ENCODE results near the gene LILRB4.
"Not testable (repeated sequence)": the region's sequence is repeated elsewhere in the genome, so short reads cannot be mapped to it uniquely, and the experiment has no call there.

Gene LILRB4

DNA sequence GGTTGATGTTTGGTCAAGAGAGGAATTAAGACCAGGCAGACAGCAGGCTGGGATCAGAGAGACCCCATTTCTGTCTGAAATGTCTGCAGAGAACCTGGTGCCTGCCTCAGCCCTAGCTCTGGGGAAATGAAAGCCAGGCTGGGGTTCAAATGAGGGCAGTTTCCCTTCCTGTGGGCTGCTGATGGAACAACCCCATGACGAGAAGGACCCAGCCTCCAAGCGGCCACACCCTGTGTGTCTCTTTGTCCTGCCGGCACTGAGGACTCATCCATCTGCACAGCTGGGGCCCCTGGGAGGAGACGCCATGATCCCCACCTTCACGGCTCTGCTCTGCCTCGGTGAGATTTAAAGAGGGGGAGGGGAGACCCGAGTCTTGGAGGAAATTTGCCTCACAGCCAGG is at the start of gene LILRB4:
Gene LILRB4 (plus strand): TSS at position 256 of the 400 bp plus-strand sequence. CDS start 49 bp downstream, at position 305.
- Histone ChIP-seq H3K4me1 (ENCODE audit: control insufficient read depth, insufficient read depth, low read length) (no peaks in the 10 kb centered on the region; the same call in 1 of the 2 replicates), H3K27ac (ENCODE audit: low read length) (no peak within 1 kb of the TSS), H3K4me3 (ENCODE audit: low read length) (no peak within 1 kb of the TSS), H3K27me3 (ENCODE audit: control insufficient read depth, insufficient read depth, low read length) (no peaks in the 10 kb centered on the region), H3K9me3 (ENCODE audit: control insufficient read depth, insufficient read depth, low read length) (peaks cover 33% of the 10 kb centered on the region), H3K36me3 (ENCODE audit: control insufficient read depth, insufficient read depth, low read length) (no peaks in the 10 kb centered on the region)
- no CpG with 5 or more reads among the region's 7 CpGs for WGBS (ENCODE audit: insufficient coverage, insufficient read length)
- no peak for DNase-seq (ENCODE audit: low read depth, low spot score)

DNA sequence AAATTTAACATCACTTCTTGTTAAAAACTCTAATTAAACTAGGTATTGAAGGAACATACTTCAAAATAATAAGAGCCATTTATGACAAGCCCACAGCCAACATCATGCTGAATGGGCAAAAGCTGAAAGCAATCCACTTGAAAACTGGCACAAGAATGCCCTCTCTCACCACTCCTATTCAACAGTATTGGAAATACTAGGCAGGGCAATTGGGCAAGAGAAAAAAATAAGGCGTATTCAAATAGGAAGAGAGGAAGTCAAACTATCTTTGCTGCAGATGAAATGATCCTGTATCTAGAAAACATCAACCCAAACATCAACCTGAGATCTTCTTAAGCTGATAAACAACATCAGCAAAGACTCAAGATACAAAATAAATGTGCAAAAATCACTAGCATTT is 48.1 kb upstream of the LILRB4 start:
- Histone ChIP-seq H3K9me3 (ENCODE audit: control insufficient read depth, insufficient read depth, low read length) (peaks cover 5% of the 10 kb centered on the region), H3K4me3 (ENCODE audit: low read length) (no peak overlapping the region)
- no CpG with 5 or more reads among the region's 1 CpG for WGBS (ENCODE audit: insufficient coverage, insufficient read length)

DNA sequence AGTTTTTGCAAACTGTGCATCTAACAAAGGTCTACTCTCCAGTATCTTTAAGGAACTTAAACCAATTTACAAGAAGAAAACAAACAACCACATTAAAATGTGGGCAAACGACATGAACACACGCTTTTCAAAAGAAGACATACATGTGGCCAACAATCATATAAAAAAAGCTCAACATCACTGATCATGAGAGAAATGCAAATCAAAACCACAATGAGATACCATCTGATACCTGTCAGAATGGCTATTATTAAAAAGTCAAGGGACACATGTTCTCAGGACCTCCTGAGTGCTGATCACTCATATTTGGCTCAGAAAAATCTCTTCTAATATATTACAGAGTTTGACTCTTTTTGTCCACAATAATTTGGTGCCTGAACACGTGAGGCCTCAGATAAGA is 46.7 kb upstream of the LILRB4 start:
- no CpG with 5 or more reads among the region's 3 CpGs for WGBS (ENCODE audit: insufficient coverage, insufficient read length)
- DNase-seq (ENCODE audit: low read depth, low spot score): no peak
- Histone ChIP-seq H3K36me3 (ENCODE audit: control insufficient read depth, insufficient read depth, low read length) (no peaks in the 10 kb centered on the region), H3K27me3 (ENCODE audit: control insufficient read depth, insufficient read depth, low read length) (no peaks in the 10 kb centered on the region), H3K4me1 (ENCODE audit: control insufficient read depth, insufficient read depth, low read length) (no peaks in the 10 kb centered on the region), H3K27ac (ENCODE audit: low read length) (no peak overlapping the region), H3K9me3 (ENCODE audit: control insufficient read depth, insufficient read depth, low read length) (peaks cover 4% of the 10 kb centered on the region; the same call in 1 of the 2 replicates), H3K4me3 (ENCODE audit: low read length) (no peak overlapping the region)

More for the DNA sequence above, 48.1 kb upstream of the LILRB4 start:
- no peaks in the 10 kb centered on the region for H3K4me1 ChIP-seq (ENCODE audit: control insufficient read depth, insufficient read depth, low read length)
- no peak for DNase-seq (ENCODE audit: low read depth, low spot score)
- H3K27me3 ChIP-seq (ENCODE audit: control insufficient read depth, insufficient read depth, low read length): no peaks in the 10 kb centered on the region
- no peak overlapping the region for H3K27ac ChIP-seq (ENCODE audit: low read length)
- H3K36me3 ChIP-seq (ENCODE audit: control insufficient read depth, insufficient read depth, low read length): no peaks in the 10 kb centered on the region

DNA sequence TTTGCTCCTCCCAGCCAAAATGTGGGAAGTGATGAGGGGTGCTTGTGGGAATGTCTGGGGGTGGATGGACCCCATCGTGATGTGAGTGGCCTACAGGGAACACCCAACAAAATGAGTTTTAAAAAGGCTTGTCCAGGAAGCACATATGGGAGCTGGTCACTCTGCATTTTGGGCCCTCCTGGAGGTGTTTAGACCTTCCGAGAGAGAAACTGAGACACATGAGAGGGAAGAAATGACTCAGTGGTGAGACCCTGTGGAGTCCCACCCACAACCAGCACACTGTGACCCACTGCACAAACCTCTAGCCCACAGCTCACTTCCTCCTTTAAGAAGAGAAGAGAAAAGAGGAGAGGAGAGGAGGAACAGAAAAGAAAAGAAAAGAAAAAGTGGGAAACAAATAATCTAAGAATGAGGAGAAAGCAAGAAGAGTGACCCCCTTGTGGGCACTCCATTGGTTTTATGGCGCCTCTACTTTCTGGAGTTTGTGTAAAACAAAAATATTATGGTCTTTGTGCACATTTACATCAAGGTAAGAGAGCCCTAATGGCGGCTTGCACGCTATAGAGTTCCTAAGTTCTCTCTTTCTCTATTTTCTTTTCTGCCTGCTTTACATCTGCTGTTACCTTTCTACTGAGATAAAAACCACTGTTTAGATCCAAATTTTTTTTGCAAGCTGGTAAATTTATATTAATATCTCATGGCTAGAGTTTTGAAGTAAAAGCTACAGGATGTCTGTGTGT is 45.8 kb upstream of the LILRB4 start:
- Histone ChIP-seq H3K27me3 (ENCODE audit: control insufficient read depth, insufficient read depth, low read length) (no peaks in the 10 kb centered on the region), H3K36me3 (ENCODE audit: control insufficient read depth, insufficient read depth, low read length) (no peaks in the 10 kb centered on the region), H3K4me1 (ENCODE audit: control insufficient read depth, insufficient read depth, low read length) (no peaks in the 10 kb centered on the region), H3K27ac (ENCODE audit: low read length) (no peak overlapping the region), H3K9me3 (ENCODE audit: control insufficient read depth, insufficient read depth, low read length) (no peaks in the 10 kb centered on the region; the same call in 1 of the 2 replicates), H3K4me3 (ENCODE audit: low read length) (no peak overlapping the region)
- DNase-seq (ENCODE audit: low read depth, low spot score): no peak
- no CpG with 5 or more reads among the region's 5 CpGs for WGBS (ENCODE audit: insufficient coverage, insufficient read length)

DNA sequence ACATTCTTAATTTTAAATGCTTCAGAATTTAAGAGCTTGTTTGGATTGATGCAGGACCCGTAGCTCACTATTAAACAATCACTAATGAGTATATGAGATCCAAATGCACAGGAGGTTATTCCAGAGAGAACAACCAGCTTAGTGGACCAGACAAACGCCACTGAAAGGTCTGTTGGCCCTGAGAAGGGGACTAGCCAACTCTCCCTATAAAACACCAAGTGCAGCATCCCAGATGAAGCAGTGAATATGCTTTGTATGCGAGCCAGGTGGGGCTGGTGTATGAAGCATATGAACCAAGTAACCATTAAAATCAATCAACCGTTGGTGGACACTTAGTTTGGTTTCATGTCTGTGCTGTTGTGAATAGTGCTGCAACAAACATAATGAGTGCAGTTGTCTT is 42.3 kb upstream of the LILRB4 start:
- WGBS (ENCODE audit: insufficient coverage, insufficient read length): no CpG with 5 or more reads among the region's 4 CpGs
- no peak for DNase-seq (ENCODE audit: low read depth, low spot score)
- no peaks in the 10 kb centered on the region for H3K4me1 ChIP-seq (ENCODE audit: control insufficient read depth, insufficient read depth, low read length)
- H3K36me3 ChIP-seq (ENCODE audit: control insufficient read depth, insufficient read depth, low read length): no peaks in the 10 kb centered on the region
- no peak overlapping the region for H3K27ac ChIP-seq (ENCODE audit: low read length)
- H3K4me3 ChIP-seq (ENCODE audit: low read length): no peak overlapping the region
- H3K9me3 ChIP-seq (ENCODE audit: control insufficient read depth, insufficient read depth, low read length): no peaks in the 10 kb centered on the region; the same call in 1 of the 2 replicates
- no peaks in the 10 kb centered on the region for H3K27me3 ChIP-seq (ENCODE audit: control insufficient read depth, insufficient read depth, low read length)

DNA sequence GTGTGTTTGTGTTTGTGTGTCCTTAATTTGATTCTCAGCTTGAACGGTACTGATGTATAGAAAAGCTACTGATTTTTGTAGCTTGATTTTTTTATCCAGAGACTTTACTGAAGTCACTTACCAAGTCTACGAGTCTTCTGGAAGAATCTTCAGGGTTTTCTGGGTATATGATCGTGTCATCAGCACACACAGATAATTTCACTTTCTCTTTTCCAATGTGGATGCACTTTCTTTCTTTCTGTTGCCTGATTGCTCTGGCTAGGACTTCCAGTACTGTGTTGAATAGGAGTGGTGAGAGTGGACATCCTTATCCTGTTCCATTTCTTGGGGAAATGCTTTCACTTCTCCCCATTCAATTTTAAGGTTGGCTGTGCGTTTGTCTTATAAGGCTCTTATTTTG is 40.4 kb upstream of the LILRB4 start:
- no peak for DNase-seq (ENCODE audit: low read depth, low spot score)
- Histone ChIP-seq H3K4me1 (ENCODE audit: control insufficient read depth, insufficient read depth, low read length) (no peaks in the 10 kb centered on the region), H3K27me3 (ENCODE audit: control insufficient read depth, insufficient read depth, low read length) (no peaks in the 10 kb centered on the region), H3K27ac (ENCODE audit: low read length) (no peak overlapping the region), H3K4me3 (ENCODE audit: low read length) (no peak overlapping the region), H3K36me3 (ENCODE audit: control insufficient read depth, insufficient read depth, low read length) (no peaks in the 10 kb centered on the region), H3K9me3 (ENCODE audit: control insufficient read depth, insufficient read depth, low read length) (peaks cover 2% of the 10 kb centered on the region)
- WGBS (ENCODE audit: insufficient coverage, insufficient read length): no CpG with 5 or more reads among the region's 4 CpGs

DNA sequence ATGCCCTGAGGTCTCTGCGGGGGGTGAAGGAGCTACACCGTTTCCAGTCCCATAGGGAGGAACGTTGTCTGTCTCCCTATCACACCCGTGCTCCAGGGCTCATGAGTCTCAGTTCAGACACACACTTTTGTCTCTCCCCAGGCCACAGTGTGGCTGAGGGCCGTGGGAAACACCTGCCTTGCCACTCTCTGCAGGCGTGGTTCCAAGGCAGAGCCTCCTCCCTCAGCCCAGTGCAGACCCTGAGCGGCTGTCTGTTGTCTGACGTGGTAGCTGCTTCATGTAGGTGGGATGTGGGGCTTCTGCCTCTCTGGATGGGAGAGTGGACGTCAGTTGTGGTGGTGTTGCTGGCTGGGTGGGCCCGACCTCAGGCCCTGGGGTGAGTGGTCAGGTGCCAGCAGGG is 38.6 kb upstream of the LILRB4 start:
- not testable (repeated sequence) for H3K4me1 ChIP-seq (ENCODE audit: control insufficient read depth, insufficient read depth, low read length); H3K27ac ChIP-seq (ENCODE audit: low read length); DNase-seq (ENCODE audit: low read depth, low spot score); H3K4me3 ChIP-seq (ENCODE audit: low read length); H3K27me3 ChIP-seq (ENCODE audit: control insufficient read depth, insufficient read depth, low read length); H3K36me3 ChIP-seq (ENCODE audit: control insufficient read depth, insufficient read depth, low read length); H3K9me3 ChIP-seq (ENCODE audit: control insufficient read depth, insufficient read depth, low read length)
- no CpG with 5 or more reads among the region's 10 CpGs for WGBS (ENCODE audit: insufficient coverage, insufficient read length)

DNA sequence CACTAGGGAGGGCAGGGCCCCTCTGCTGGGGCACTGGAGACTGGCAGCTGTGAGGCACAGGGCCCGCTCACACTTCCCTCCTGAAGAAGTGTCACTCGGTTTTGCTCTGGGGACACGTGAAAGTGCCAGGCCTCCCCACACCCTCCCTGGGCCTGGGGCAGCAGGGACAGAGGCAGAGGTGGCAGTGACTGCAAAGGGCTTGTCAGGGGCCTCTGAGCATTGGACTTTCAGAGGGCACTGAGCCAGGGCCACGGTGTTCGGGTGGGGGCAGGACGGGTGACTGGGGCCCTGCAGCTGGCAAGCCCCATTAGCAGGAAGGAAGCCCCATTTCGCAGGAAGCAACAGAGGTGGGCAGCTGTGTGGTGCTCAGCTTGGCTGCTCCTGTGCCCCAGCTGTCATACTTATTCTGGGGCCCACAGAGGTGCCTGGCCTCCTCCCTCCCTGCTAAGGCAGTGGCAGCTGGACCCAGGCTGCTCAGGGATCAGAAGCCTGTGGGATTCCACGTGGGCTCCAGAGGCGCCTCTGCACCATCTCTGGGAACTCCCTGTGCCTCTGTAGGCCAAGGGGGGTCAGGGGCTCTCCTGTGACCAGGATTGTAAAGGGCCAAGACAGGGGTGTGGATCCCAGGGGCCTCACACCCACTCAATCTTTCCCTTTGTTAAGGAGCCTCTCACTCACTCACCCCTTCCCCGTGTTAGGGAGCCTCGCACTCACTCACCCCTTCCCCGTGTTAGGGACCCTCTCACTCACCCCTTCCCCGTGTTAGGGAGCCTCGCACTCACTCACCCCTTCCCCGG is 37.7 kb upstream of the LILRB4 start:
- H3K4me1 ChIP-seq (ENCODE audit: control insufficient read depth, insufficient read depth, low read length); H3K4me3 ChIP-seq (ENCODE audit: low read length); H3K27me3 ChIP-seq (ENCODE audit: control insufficient read depth, insufficient read depth, low read length); H3K9me3 ChIP-seq (ENCODE audit: control insufficient read depth, insufficient read depth, low read length); DNase-seq (ENCODE audit: low read depth, low spot score); H3K36me3 ChIP-seq (ENCODE audit: control insufficient read depth, insufficient read depth, low read length); H3K27ac ChIP-seq (ENCODE audit: low read length): not testable (repeated sequence)
- WGBS (ENCODE audit: insufficient coverage, insufficient read length): no CpG with 5 or more reads among the region's 15 CpGs

DNA sequence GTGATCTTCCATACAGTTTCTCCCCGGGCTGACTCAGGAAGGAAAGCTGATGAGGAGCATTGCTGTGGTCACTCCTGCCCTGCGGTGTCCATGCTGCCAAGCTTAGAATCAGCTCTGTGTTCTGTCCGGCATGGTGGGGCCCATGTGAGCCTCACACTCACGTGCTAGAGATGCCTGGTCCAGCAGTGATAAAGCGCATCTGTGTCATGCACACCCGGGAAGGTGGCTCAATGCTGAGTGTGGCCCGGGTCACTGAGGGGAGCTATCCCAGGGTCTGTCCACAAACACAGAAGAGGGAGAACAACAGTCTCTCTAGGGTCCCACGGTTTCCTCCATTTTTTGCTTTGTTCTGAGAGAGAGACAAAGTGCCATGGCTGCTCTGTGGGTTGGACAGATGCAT is 36.0 kb upstream of the LILRB4 start:
- Histone ChIP-seq H3K4me3 (ENCODE audit: low read length) (no peak overlapping the region), H3K4me1 (ENCODE audit: control insufficient read depth, insufficient read depth, low read length) (no peaks in the 10 kb centered on the region), H3K9me3 (ENCODE audit: control insufficient read depth, insufficient read depth, low read length) (peaks cover 7% of the 10 kb centered on the region), H3K36me3 (ENCODE audit: control insufficient read depth, insufficient read depth, low read length) (no peaks in the 10 kb centered on the region), H3K27me3 (ENCODE audit: control insufficient read depth, insufficient read depth, low read length) (no peaks in the 10 kb centered on the region), H3K27ac (ENCODE audit: low read length) (no peak overlapping the region)
- no peak for DNase-seq (ENCODE audit: low read depth, low spot score)
- no CpG with 5 or more reads among the region's 8 CpGs for WGBS (ENCODE audit: insufficient coverage, insufficient read length)

DNA sequence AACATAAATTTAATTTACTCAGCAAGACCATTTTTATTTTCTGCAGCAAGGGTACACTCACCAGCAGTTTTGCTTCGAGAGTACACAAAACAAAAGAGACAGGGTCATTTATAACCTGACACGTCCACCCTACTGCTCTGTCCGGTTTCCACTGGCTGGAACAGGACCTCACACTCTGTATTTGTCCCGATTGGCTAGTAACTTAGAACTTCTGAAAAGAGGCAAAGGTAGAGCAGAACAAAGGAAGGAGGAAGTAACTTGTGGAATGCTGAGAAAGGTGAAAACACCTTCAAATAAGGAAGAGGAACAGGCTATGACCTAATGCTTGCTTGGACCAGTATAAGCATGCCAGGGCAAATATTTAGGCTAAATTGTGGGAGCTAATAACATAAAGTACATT is 34.9 kb upstream of the LILRB4 start:
- DNase-seq (ENCODE audit: low read depth, low spot score); H3K27me3 ChIP-seq (ENCODE audit: control insufficient read depth, insufficient read depth, low read length); H3K4me3 ChIP-seq (ENCODE audit: low read length); H3K27ac ChIP-seq (ENCODE audit: low read length); H3K36me3 ChIP-seq (ENCODE audit: control insufficient read depth, insufficient read depth, low read length); H3K9me3 ChIP-seq (ENCODE audit: control insufficient read depth, insufficient read depth, low read length); H3K4me1 ChIP-seq (ENCODE audit: control insufficient read depth, insufficient read depth, low read length): not testable (repeated sequence)
- WGBS (ENCODE audit: insufficient coverage, insufficient read length): no CpG with 5 or more reads among the region's 4 CpGs

Measured in iPS DF 6.9 (cell line).